Measurements from ENCODE around the gene CBX3.
"Not testable (repeated sequence)": the region's sequence is repeated elsewhere in the genome, so short reads cannot be mapped to it uniquely, and the experiment has no call there.

CBX3 gene

DNA sequence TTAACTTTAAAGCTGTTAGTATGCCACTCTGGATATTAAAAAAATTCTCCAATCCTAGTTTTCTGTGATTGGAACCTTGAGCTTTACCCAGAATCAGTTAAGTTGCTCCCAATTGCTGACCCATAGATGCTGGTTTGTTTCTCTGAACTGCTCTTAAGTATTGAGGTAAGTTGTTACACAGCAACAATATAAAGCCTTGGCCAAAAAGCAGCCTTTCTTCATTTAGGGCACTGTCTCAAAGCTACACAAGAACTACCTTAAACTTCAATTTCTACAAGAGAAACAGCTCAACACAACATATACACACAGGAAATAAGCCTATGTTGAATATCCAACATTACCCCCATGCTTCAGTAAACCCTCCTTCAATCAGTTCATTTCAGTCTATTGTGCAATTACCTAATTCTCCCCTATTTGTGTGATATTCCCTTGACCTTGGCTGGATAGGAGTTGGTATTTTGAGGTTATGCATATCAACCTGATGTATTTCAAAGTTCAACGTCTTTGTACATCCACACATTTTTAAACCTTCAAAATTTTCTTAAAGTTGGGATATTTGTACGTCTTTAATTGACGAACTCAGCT, 12.5 kb upstream of the CBX3 start:
- DNase-seq: no peak

DNA sequence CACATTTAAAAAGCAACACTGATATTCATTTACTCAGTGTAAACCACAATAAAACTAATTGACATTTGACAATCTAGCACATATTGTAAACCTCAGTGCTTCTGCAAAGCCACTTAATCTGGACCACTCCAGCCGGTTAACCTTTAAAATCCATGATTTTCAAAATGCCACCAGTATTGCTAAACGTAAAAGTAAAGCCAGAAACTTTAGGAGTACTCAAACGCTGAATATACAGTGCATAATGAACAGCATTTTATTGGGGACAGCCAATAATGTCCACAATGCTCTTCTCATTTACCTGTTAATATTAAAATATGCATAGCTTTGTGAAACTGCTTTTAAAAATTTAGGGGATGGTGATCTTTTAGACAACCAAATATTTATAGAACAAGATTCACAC, 11.8 kb upstream of the CBX3 start:
- DNase-seq: no peak

DNA sequence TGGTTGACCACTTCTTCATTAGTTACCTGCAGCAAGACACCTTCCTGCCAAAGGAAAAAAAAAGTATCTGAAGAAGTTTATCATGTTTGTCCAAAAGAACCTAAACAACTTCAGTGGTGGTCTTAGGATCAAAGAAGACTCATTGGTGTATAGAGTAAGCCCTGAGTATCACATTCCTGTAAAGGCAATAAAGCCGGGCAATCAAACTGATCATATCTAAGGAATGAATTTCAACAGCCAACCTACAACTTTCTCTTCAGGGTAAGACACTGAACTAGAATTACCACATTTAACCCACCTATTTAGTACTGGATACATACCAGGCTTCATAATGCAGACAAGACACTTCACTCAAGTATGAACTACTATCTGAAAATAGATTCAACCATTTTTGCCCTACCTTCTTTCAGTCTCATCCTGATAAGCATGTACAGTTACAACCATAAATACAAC, 11.1 kb upstream of the CBX3 start:
- DNase-seq: no peak

DNA sequence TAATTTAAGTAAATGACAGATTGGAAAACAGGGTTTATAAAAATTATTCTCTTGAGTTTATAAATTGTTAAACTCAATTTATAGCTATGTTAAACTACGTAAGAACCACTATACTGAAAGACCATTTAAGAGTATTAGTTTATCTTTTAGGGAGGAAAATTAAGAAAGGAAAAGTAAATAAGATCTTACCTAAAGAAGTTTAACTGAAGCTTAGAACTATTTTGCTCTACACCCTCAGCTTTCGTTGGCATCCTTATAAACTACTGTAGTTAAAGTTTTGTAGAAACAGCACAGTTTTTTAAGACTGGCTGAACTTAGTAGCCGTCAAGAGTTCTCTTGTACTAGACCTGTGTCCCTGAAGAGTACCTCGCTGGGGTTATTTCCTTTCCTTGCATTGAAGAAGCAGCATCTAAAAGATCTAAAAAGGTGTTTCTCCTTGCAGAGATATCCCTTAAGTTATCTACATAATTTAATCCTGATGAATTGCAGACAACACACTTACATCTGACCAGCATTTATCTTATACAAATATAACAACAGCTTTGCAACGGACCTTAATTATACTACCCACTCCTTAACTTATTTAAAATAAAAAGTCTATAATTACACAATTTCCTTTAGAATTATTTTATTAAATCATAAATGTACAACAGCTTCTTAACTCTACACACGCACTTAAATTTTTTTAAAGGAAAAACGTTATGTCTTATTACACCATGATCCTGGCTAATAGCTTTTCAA, 10.1 kb upstream of the CBX3 start:
- no peak for DNase-seq

DNA sequence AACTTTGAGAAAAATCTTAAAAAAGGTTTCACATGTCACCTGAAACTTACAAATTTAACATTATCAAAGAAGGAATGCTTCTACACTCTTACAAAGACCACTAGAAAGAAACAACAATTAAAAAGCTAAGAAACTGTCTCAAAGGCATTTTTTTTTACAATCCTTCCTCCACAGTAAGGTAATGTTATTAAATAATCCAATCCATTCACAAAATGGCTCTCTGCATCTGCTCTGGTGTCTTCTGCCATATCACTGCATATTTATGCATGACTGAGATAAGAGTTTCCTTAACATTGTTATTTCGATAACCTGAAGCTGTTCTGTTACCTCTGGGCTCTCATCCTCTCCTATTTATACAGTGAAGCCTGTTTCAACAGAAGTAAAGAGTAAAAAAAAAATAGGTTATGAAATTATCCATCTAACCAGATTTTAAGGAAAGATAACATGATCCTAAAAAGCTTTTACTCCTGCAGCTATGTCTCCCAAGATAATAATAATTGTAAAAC, 9.5 kb upstream of the CBX3 start:
- DNase-seq: no peak

DNA sequence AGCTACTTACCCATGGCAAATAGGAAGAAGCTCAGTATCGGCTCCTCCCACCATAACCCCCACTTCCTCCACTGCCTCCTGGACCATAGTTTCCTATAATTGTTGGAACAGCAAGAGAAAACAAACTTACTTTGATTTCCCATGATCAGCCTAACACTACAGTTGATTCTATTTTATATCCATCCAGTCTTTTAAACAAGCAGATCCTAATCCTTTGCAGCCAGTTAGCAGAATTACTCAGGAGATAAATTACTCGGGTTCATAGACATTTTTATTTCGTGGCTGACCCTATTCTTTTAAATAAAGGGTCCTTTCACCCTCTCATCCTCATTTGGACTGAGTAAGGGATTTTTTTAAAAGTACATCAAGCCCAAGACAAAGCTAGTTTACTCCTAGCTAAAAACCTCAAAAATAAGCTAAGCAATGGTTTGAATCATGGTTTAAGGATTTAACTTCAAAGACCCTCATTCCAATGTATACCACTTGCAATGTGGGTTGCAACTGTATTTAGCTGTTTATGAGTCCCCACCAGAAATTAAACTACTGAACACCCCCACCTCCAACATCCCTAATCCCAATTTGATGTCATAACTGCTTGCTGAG, 9.0 kb upstream of the CBX3 start:
- no peak for DNase-seq

DNA sequence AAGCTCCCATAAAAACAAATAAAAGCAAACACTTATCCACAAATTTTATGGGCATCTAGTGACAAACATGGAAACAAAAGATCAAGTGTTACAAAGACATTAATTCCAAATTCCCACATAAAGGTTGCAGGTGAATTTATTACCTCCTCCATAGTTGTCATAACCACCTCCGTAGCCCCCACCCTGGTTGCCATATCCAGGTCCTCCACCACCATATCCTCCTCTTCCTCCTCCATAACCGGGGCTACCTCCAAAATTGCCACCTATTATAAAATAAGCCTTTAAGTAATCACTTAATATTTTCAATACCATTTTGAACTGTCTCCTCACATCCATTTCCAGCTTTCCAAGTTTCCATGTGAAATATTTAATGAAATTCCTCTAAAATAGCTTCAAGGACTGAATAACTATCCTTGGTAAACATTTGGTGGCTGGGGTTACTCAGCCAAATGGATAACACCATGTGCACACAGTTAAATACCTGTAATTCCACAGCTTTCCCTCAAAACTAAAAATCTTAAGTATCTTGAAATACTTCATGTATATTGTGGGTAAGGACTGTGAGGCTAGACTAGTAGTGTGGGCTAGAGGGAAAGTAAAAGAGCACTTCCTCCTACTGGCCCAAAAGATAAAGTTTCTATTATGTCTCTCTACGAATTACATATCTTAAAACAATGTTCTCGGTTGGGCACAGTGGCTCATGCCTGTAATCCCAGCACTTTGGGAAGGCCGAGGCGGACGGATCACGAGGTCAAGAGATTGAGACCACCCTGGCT, 7.9 kb upstream of the CBX3 start:
- no peak for DNase-seq

DNA sequence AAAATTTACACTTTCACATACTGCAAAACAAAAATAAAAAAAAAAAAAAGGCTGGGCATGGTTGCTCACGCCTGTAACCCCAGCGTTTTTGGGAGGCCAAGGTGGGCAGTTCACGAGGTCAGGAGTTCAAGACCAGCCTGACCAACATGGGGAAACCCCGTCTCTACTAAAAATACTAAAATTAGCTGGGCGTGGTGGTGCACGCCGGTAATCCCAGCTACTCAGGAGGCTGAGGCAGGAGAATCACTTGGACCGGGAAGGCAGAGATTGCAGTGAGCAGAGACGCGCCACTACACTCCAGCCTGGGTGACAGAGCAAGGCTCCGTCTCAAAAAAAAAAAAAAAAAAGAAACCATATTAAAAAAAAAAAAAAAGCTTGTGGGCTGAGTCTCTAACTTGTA, 6.8 kb upstream of the CBX3 start:
- not testable (repeated sequence) for DNase-seq

DNA sequence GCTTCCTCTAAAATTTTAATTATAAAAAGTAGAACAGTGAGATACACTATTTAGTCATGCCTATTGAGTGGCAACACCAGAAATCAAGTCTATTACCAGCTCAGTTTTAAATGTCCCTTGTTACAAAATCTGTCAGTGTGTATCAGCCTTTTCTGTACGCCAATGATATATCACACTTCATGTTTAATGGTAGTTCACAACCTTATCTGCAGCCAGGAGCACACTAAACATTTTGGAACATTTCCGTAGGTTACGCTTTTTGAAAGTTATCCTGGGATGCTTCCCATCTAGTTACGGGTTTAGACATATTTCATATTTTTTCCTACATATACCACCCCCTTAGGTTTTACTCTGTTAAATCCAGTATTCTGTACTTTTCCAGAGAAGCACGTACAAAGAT, 6.4 kb upstream of the CBX3 start:
- no peak for DNase-seq

DNA sequence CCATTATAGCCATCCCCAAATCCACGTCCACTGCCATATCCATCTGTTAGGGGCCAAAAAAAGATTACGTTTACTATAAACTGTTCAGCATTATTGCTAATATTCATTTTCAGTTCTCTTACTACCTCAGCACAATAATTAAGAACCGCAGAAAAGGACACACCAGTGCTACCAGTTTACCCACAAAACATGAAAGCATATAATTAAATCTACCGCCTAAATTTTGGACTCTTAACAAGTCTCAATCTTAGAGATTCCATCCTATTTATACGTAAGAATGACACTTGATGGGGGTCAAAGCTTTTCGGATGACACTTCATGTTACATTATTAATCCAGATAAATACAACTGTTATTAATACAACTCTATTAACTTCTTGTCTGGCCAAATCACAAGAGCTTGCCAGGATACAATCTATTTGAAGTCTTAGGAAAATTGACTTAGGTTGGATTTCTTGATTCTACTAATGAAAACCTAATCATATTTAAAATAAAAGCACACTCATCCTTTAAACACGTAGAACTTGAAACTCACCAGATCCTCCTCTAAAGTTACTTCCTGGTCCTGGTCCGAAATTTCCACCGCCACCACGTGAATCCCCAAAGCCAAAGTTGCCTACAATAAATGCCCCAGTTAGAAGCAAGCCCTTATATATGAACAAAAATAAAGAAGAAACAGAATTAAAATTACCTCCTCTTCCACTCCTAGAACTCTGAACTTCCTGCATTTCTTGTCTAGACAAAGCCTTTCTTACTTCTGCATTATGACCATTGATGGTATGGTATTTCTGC, 5.5 kb upstream of the CBX3 start:
- DNase-seq: no peak

DNA sequence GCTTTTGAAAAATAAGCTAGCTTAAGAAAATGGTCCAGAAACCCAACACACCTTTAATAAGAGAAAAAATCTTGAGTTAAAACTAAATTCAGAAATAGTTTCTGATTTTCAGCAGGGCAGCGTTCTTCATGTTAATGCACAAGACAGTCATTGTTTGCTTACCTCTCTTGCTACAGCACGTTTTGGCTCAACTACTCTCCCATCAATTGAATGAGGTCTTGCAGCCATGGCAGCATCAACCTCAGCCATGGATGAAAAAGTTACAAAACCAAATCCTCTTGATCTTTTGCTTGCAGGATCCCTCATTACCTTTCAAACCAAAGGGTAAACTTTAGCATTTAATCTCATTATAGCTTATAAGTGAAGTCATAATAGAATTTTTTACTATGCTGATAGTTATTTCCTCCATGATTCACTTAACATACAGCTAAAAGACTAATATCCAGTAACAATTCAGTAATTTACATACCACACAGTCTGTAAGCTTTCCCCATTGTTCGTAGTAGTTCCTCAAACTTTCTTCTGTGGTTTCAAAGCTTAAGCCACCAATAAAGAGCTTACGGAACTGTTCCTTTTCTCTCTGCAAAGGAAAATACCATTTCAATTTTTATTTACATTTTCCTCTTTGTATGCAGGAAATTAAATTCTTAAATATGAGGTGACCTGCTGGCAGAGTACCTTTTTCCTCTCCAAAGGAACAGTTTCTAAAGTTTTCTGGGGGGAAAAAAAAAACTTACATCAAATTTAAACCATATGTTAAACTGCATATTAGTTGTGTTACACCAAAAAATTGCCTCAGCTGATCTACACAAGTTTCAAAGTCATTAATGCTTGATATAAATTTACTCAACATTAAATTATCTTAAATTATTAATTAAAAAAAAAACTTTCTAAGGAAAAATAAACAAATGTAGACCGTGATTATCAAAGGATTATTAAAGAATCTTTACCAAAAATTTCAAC, 4.1 kb upstream of the CBX3 start:
- DNase-seq: peak; percentile 33

DNA sequence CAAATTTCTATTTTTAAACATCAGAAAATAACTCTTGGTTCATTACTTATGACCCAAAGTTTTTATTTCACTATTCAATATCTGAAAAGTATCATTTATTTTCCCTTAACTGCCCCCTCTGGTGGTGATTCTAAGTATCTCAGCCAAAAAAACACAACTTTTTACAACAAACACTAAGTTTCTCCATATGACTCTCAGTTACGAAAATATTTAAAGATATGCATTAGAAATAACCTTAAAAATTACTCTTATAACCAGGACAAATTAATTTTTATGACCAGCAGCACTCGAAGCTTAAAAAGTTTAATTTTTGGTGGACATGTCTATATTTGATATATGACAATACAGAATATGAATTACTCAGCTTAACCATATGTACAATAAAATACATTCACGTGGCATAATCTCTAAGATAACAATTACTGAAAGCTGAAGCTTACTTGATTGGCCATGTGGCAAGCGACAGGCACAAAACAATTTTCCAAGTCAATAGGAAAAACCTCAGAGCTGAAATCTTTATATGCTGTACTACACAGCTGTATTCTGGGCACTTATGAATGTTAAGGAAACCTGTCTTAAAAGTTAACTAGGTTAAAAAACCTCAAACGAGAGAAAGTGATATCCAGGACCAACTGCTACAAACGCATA, 3.3 kb upstream of the CBX3 start:
- peak; percentile 56 for DNase-seq

DNA sequence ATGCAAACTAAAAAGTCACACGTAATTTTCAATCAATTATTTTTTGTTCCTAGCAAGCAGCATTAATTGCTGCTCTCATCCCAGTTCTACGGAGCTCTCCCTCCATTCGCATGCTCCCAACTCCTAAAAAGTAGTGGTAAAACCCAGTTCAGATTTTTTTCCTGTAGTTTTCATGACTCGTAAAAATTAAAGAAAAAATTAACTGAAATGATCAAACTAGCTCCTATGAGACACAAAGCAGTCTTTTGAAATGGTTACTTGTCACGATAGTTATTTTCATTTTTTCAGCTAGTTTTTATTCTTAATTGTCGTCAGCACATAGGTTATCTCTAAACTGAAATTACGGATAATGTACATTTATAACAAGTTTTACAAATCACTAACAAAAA, 2.8 kb upstream of the CBX3 start:
- DNase-seq: no peak

DNA sequence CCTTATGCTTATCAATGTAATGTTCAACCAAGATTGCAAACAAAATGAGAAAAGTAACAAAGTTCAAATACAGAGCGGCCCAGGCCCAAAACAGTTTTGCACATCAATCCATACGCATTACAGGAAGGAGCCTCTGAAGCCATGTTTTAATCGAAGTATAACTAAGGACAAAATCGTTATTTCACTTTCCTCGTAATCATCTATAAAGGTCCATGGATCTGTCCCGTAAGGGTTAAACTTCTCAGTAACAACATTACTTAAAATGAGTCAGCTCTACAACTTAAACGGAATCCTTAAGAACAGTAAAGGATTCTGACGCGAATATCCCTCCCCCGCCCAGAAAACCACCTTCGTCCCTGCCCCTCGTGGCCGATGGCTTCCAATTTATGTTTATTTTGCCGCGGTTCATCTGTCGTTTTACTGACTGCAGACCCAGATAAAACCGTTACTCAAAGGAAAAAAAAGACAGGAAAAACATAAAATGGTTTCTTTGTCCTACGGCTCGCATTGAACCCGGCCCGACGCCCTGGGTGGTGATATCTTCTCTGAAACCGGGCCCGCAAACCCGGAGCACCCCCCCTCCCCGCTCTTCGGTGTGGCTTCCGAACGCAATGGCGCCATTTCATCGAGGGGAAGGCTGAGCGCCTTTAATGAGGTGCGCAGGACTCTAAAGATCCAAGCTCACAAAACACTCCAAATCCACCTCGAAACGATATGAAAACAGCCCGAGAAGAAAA, 2.1 kb upstream of the CBX3 start:
- peak; percentile 80 for DNase-seq

DNA sequence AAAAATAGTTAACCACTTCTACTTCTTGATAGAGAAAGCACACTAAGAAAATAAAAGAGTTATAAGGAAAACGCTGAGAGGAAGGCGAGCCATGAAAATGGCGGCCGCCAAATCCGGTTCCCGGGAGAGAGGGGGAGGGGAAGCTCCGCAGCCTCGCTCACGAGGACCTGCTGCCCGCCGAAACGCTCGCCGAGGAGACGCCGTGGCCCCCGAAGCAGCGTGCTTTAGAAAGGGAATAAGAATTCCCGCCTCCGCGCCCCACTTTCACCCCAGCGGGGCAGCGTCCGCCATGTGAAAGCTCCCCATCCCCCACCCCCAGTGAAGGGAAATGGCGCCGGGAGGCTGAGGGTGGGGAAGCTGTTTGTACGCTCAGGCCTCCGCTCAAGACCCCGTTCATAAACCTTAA, 1.5 kb upstream of the CBX3 start:
- peak; percentile 77 for DNase-seq

DNA sequence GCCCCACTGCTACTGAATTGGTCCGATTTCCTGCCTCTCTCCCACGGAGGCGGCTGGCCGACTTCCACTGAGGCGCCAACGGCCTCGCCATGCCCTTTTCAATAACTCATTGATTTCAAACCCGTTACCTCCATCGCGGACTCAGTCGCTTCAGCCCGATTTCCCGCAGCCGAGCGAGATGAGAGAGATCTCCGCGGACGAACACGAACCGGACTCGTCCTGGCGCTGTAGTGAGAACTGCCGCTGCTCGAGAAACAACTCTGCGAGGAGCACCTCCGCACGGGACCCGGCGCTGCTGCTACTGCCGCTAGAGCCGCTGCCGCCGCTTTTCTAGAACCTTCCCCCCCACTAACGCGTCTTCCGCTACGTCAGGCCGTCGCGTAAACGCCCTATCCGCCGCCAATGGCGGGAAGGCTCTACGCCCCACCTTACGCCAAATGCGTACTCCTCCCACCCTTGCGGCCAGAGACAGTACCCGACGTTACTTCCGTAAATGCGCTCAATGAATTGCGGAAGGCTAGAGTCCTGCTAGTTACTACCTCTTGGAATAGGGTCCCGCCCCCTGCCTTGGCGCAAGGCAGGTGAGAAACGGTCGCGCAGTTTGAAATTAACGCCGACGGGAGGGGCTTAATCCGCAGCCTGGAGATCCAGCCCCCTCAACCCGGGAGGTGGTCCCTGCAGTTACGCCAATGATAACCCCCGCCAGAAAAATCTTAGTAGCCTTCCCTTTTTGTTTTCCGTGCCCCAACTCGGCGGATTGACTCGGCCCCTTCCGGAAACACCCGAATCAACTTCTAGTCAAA, 900 bp upstream of the CBX3 start, which contains the start of gene HNRNPA2B1:
Gene HNRNPA2B1, minus strand, starts transcription at position 303 of the 803 bp plus-strand sequence. Its CDS starts 169 bp downstream, at position 134.
- DNase-seq: peak; percentile 99

DNA sequence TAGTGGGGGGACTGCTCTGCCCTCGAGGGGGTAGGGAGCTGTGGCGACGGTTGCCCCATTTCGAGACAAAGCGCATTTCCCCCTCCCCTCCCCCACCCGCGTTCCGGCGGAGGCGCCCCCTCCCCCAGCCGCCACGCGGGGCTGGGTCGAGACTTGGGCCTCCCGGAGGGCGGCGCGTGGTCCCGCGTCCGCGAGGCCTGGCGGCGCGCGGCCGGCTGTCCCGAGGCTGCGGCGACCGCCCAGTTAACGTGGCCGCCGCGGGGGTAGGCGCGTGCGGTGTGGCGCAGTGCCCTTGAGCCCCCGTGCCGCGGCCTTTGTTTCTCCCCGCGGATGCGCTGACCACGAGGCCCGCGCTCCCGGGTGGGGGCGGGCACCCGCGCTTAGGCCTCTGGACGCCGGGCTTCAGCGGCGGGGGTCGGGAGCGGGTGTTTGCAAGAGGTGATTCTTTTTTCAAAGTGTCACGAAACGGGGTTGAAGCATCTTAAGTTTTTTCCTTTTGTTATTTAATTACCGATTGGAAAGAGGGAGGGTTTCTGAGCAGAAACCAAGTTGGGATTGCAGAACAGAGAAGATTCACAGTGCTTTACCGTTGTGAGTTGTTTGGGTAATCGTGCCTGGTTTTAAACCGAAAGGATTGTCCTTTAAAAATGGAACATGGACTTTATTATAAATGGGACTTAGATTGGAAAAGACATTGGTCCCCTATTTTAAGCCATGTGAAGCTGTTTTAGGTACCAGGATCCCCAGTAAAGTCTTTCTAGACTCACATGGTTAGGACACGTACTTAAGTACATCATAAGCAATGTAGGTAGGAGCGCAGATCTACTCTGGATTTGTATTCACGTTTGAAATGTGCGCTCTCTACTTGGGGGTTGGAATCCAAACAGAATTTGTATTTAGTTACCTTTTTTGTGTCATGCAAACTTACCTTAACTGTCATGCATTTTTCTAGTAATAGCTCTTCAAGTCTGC, 760 bp downstream of the CBX3 start:
- peak; percentile 72 for DNase-seq

DNA sequence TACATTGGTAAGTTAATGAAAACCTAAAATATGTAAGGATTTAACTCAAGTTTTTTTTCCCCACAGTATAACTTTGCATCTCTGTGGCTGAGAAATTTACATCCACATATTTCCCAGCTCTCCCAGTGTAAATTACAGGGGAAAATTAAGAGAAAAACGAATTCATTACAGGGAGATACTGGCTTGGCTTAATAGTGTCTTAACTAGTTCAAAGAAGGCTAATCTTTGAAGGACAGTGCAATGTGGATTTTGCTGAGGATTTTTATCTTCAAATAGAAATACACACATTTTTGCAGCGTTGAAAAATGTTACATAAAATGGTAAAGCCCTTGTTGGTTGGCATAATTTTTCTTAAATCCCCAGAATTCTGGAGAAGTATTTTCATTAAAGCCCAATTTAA, 1.5 kb downstream of the CBX3 start:
- no peak for DNase-seq
